ENCODE measurements around the gene NISCH. TPM values are rescaled to one million over a fixed set of nuclear protein-coding genes. Genes with fewer than 3 reads are reported as not detected.
A peak's percentile ranks its signal among the peaks of the same experiment; 100 is the strongest.

Gene NISCH
- total and polyA plus RNA-seq, 2 donors (not counting 3 experiments of a cell fraction or from before 2014, with no cell fraction given): 156 to 178 TPM

GRCh38 chr3:52532838-52533622 lies 77.6 kb downstream of the NISCH start:
- H3K4me1 ChIP-seq (ENCODE audit: control insufficient read depth, extremely low read depth, insufficient read depth, low read length): peaks cover 52% of the 10 kb centered on the region
- CTCF ChIA-PET: interaction anchor here (0.7 to 1.2 kb wide), 3 partner anchors 35 to 60 kb away, joined by 3 to 5 read pairs (median 3); partner anchors contain the start of gene STAB1
- peak overlapping the region; percentile 92 for H3K27ac ChIP-seq (ENCODE audit: insufficient read depth, low read depth, low read length)
- FAIRE-seq (no peak), DNase-seq (ENCODE audit: low read depth, low spot score) (no peak)
- TF ChIP-seq MYC (IDR thresholded peaks at IDR 0.05; ENCODE audit: low read depth, low read length) (no peak), FOS (IDR thresholded peaks at IDR 0.05; ENCODE audit: borderline replicate concordance, insufficient read depth, low read length) (no peak), CTCF (IDR thresholded peaks at IDR 0.05; ENCODE audit: extremely low read depth in 1 of 2, insufficient read depth in 1 of 2, low read depth in 1 of 2, low read length in 2 of 2) (no peak), POLR2A (IDR thresholded peaks at IDR 0.05; ENCODE audit: low read depth, low read length) (peak; percentile 2), JUN (IDR thresholded peaks at IDR 0.05; ENCODE audit: borderline replicate concordance, insufficient read depth, insufficient read length, low read depth) (no peak), MAX (IDR thresholded peaks at IDR 0.05; ENCODE audit: insufficient read depth, insufficient read length) (no peak), GATA2 (IDR thresholded peaks at IDR 0.05; ENCODE audit: insufficient read depth, insufficient read length, low read depth, low read length) (no peak)
- no peaks in the 10 kb centered on the region for H4K20me1 ChIP-seq (replicated peaks; ENCODE audit: control insufficient read depth, extremely low read depth, insufficient read depth, low read length)
- no peaks in the 10 kb centered on the region for H3K9me1 ChIP-seq (replicated peaks; ENCODE audit: control insufficient read depth, extremely low read depth, insufficient read depth, low read length)
- peaks cover 0 to 11% of the 10 kb centered on the region in 2 experiments for H3K36me3 ChIP-seq (ENCODE audit: control insufficient read depth in 2 of 2, extremely low read depth in 1 of 2, insufficient read depth in 2 of 2, low read length in 2 of 2)
- dilution Hi-C loops (cut with MboI; ENCODE audit: extremely low pct_ligation_motif_present, low sequenced_read_pairs) (no loop called here), intact Hi-C loops (cut with micrococcal nuclease) (loop anchor here (1.0 kb wide), 2 partner anchors 38 to 61 kb away; partner anchors contain the start of gene STAB1)
- H3K9me3 ChIP-seq (replicated peaks; ENCODE audit: control insufficient read depth, insufficient read depth, low read length): no peaks in the 10 kb centered on the region
- H3K79me2 ChIP-seq (ENCODE audit: control insufficient read depth, insufficient read depth, low read length): peaks cover 54% of the 10 kb centered on the region
- POLR2A ChIA-PET: interaction anchor here (1.1 kb wide), 1 partner anchor 42 kb away, joined by 3 read pairs; no protein-coding TSS in a partner anchor
- H2AFZ ChIP-seq (ENCODE audit: low read depth, low read length): no peak overlapping the region
- H3K4me2 ChIP-seq (ENCODE audit: insufficient read depth, low read length): peak overlapping the region; percentile 79
- H3K4me3 ChIP-seq (replicated peaks in 1 of 3; ENCODE audit: insufficient read depth in 1 of 3, low read depth in 1 of 3, low read length in 3 of 3): peak overlapping the region; percentile 34 to 90 (median 71)
- H3K27me3 ChIP-seq (ENCODE audit: control insufficient read depth in 2 of 2, insufficient read depth in 2 of 2, low read length in 2 of 2): no peaks in the 10 kb centered on the region
- no TSS peak for BruUV-seq (replicated peaks)
- H3K9ac ChIP-seq (replicated peaks; ENCODE audit: extremely low read depth, insufficient read depth, low read length): peak overlapping the region; percentile 95

All from endothelial cell of umbilical vein (primary cell).